GM20431 (cell line): Measurements from ENCODE around the gene RAMP1.
"Not testable (repeated sequence)": the region's sequence is repeated elsewhere in the genome, so short reads cannot be mapped to it uniquely, and the experiment has no call there.

Experiments used
- in situ Hi-C: fragments of 300-500 bp; cut with MseI, MboI; formaldehyde crosslinking; loops from one replicate; pipeline ENCODE4 v1.15.0; 2020; ENCODE audit warnings: low sequenced_read_pairs; ENCODE audit not compliant: unreplicated experiment

Gene RAMP1

DNA sequence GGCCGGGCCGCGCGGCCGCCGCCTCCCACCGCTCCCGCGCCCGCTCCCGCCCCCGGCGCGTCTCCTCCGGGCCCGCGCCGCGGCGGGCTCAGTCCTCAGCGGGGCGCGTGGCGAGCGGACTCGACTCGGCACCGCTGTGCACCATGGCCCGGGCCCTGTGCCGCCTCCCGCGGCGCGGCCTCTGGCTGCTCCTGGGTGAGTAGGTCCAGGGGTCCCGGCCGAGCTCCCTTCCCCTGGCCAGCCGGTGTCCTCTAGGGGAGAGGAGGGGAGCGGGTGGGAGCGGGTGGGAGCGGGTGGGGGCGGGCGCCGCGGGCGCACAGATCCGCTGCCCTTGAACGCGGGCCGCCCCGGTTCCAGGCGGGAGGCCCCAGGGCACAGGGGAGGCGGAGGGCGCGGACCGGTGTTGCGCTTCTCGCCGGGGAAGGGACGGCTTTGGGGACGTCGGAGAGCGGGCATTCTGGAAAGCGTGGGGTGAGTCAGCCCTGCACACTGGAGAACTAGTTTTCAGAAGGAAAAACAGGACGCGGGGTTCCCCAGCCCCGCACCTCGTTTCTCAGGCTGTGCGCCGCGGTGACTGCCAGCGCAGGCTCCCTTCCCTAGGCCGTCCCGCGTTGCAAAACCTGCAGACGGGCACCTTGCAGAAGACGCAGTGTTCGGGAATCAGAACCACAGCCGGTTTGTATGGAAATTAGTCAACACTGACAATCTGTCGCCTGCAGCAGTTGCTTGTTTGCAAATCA is at the start of gene RAMP1:
TSS of gene RAMP1 (plus strand) at position 91 of the 740 bp plus-strand sequence. CDS start at position 144, 53 bp downstream.
- in situ Hi-C loops = no loop called here

GRCh38 chr2:237815637-237816036 is 43.8 kb upstream of the RAMP1 start:
- in situ Hi-C loops = no loop called here

DNA sequence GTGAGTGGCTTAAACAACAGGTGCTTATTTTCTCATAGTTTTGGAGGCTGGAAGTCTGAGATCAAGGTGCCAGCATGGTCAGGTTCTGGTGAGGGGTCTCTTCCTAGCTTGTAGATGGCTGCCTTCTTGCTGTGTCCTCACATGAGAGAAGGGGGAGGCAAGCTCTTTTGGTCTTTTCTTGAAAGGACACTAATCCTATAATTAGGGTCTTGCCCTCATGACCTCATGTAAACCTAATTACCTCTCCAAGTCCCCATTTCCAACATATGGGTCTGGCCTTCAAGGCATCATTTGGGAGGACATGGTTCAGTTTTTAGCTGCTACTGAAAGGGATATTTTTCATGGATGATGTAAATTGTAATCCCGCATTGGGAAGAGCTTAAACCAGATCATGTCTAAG is 42.9 kb upstream of the RAMP1 start:
- in situ Hi-C loops = no loop called here

DNA sequence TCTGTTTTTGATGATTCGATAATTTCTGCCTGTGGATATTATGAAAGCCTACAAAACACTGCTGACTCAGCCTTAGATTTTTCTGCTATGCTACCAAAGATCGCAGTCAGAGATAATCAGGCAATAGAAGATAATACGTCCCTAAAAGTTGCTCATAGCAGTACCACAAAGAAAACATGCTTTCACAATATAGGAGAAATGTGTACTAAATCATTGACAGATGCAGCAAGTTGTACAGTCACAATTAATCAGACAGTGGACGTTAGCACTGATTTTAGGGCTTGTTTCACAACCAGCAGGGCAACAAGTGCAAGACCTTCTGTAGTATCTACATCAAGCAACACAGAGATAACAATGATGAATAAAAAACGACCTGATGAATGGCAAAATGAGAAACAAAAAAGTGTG is 41.4 kb upstream of the RAMP1 start:
- in situ Hi-C loops = no loop called here

- in situ Hi-C loops = no loop called here
These were observed 40.2 kb upstream of the RAMP1 start for GRCh38 chr2:237819231-237819630.

GRCh38 chr2:237820421-237820820 is 39.0 kb upstream of the RAMP1 start:
- in situ Hi-C loops = no loop called here

GRCh38 chr2:237823544-237823943 is 35.9 kb upstream of the RAMP1 start:
- in situ Hi-C loops = no loop called here

DNA sequence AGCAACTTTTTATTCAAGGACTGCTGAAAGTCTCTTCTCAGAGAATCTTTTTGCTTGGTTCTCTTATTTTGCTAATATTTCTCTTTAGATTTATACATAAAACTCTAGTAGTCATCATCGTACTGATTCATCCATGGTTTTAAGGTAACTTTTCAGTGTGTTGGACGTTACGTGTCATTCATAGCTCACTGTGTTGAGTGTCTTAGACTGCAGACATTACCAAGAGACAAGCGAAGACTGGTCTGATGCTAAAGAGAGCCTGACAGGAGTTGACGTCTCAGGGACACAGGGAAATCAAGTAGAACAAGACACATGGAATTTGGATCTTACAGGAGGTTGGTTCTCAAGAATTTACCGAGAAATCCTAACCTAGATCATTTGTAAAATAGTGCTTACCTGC is 35.3 kb upstream of the RAMP1 start:
- in situ Hi-C loops = no loop called here

DNA sequence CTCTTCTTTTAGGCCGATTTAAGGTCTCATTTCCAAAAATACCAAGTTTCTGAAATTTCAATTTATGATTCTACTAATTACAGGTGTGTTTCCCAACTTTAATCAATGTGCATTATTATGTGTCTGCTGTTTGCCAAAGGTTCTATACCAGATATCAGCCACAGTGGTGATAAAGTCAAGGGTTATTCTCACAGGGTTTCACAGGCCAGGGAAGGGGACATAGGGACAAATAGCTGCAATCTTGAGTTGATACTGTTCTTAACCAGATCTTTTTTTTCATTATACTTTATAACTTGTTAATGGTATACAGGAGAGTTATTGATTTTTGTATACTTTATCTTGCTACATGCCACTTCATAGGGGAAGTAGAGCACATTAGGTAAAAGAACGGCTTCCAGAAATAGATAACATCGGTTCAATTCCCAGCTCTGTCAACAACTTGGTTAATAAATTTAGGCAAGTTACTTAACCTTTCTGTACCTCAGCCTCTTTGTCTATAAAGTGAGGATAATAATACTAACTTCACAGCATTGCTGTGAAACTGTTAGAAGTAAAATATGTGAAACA is 31.9 kb upstream of the RAMP1 start:
- in situ Hi-C loops = no loop called here

- in situ Hi-C loops = no loop called here
These were observed 28.9 kb upstream of the RAMP1 start for GRCh38 chr2:237830522-237830921.

GRCh38 chr2:237833546-237833945 is 25.9 kb upstream of the RAMP1 start:
- in situ Hi-C loops = no loop called here

- in situ Hi-C loops = no loop called here
These were observed 24.1 kb upstream of the RAMP1 start for GRCh38 chr2:237835372-237835771.

DNA sequence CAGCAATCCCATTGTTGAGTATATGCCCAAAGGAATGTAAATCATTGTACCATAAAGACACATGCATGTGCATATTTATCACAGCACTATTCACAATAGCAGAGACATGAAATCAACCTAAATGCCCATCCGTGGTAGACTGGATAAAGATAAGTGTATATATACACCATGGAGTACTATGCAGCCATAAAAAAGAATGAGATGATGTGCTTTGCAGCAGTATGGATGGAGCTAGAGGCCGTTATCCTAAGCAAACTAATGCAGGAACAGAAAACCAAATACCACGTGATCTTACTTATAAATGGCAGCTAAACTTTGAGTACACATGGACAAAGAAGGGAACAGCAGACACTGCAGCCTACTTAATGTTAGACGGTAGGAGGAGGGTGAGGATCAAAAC is 18.4 kb upstream of the RAMP1 start:
- in situ Hi-C loops = no loop called here

- in situ Hi-C loops = not testable (repeated sequence)
These were observed 10.5 kb upstream of the RAMP1 start for GRCh38 chr2:237848940-237849339.

GRCh38 chr2:237854295-237854694 is 5.1 kb upstream of the RAMP1 start:
- in situ Hi-C loops = no loop called here

- in situ Hi-C loops = no loop called here
These were observed 1.6 kb upstream of the RAMP1 start for GRCh38 chr2:237857791-237858190.

GRCh38 chr2:237858294-237859081 is 935 bp upstream of the RAMP1 start:
- in situ Hi-C loops = no loop called here

DNA sequence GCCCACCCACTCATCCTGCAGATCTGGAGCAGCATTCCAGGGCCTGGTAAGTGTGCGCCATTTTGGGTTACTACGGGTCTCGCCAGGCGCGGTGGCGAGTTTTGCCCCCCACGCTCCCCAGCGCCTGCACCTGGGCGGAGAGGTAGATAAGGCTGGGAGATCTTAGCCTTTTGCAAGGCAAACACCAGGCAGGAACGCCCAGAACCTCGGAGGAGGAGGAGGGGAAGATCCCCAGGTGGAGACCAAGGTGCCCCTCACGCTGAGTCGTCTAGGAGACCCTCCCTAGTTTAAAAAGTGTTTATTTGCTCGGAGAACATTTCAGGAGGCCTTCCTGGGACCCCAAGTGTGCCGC is 365 bp upstream of the RAMP1 start:
- in situ Hi-C loops = no loop called here

DNA sequence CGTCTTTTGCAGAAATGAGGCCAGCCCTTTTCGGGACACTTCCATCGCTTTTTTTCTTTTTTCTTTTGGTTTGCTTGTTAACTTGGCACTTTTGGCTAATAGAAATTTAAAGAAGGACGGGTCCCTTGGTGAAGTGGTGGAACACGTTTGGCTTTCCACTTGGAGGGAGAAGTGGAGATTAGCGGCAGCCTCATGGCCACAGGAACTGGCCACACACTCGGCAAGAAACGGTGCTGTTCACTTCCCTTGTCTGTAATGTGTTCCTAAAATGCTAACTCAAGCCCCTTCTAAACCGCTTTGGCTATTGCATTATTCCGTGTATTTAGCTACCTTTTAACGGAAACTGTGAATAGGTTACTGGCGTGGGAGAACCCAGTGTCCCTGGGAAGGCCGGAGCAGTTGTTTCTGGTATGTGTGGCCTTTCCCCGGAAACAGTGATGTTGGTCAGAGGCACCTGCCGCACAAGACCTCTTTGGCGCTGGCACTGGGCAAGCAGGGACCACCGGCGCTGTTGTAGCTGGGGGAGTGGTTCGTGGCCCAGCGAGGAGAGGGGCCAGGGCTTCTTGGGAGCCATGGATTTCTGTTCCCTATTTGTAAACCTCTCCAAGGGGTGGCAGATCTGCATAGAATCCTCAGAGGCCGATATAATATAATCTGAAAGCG is 981 bp downstream of the RAMP1 start:
- in situ Hi-C loops = no loop called here

DNA sequence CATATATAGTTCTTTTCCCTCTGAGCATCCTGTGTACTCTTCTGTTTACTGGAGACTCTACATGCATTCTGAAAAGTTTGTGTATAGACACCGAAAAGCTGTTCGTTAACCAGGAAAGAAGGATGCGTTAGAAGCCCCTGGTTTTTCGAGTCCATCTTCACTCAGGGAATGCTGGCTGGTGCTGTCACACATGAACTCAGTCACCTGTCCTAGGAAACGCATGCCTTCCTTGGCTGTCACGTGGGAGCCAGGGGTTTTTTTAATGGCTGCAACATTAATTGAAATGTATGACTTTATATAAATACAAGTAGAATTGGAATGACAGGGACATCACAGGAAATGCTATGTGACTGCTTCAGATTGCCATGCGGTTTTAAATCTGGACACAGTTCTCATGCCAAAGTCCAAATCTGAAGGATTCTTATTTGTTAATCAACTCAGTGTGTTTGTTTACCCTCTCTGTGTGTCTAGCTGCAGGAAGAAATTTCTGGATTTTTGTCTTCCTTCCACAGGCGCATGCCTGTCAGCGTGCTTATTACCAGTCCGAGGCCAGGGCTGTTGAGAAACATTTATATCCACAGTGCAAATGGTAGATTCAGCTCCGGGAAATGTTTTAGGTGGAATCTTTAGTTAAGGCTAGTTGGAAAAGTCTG is 2.6 kb downstream of the RAMP1 start:
- in situ Hi-C loops = no loop called here
